HG03342 (cell line): Measurements from ENCODE around the gene CORT.
A peak's percentile ranks its signal among the peaks of the same experiment; 100 is the strongest.
"Not testable (repeated sequence)": the region's sequence is repeated elsewhere in the genome, so short reads cannot be mapped to it uniquely, and the experiment has no call there.

Experiments used
- ATAC-seq: cut with Tn5 transposase; IDR thresholded peaks from one replicate; pipeline ENCODE4 v1.9.1; 2021; ENCODE audit warnings: mild to moderate bottlenecking, moderate library complexity; ENCODE audit not compliant: unreplicated experiment

The CORT gene

GRCh38 chr1:10474309-10474612 is 24.4 kb downstream of the CORT start:
- not testable (repeated sequence) for ATAC-seq

- peak; percentile 54 for ATAC-seq
Observed at GRCh38 chr1:10474613-10475507, 25.0 kb downstream of the CORT start, which contains the start of gene PEX14. Gene PEX14, plus strand, starts transcription at chr1:10474950. Its CDS starts 17 bp downstream, at chr1:10474967.

- ATAC-seq: no peak
Observed at GRCh38 chr1:10475510-10475909, 25.7 kb downstream of the CORT start.

- ATAC-seq: no peak
Observed at GRCh38 chr1:10479296-10479695, 29.5 kb downstream of the CORT start.

- no peak for ATAC-seq
Observed at GRCh38 chr1:10480614-10481013, 30.8 kb downstream of the CORT start.

- no peak for ATAC-seq
Observed at GRCh38 chr1:10484521-10484920, 34.7 kb downstream of the CORT start.

GRCh38 chr1:10489291-10490055 is 39.6 kb downstream of the CORT start:
- no peak for ATAC-seq

- no peak for ATAC-seq
Observed at GRCh38 chr1:10490286-10490970, 40.6 kb downstream of the CORT start.

GRCh38 chr1:10494418-10494753 is 44.6 kb downstream of the CORT start:
- peak; percentile 8 for ATAC-seq

GRCh38 chr1:10494754-10495474 is 45.1 kb downstream of the CORT start:
- ATAC-seq: peak; percentile 58

- no peak for ATAC-seq
Observed at GRCh38 chr1:10495475-10495817, 45.6 kb downstream of the CORT start.

- ATAC-seq: no peak
Observed at GRCh38 chr1:10495952-10496351, 46.1 kb downstream of the CORT start.

GRCh38 chr1:10497109-10497508 is 47.3 kb downstream of the CORT start:
- no peak for ATAC-seq

GRCh38 chr1:10498231-10498630 is 48.4 kb downstream of the CORT start:
- no peak for ATAC-seq
